ENCODE results near the gene NECAP2. TPM values are rescaled to one million over a fixed set of nuclear protein-coding genes. Genes with fewer than 3 reads are reported as not detected.

Gene NECAP2
- polyA plus RNA-seq, 2 donors = 26.3 to 32.5 TPM

DNA sequence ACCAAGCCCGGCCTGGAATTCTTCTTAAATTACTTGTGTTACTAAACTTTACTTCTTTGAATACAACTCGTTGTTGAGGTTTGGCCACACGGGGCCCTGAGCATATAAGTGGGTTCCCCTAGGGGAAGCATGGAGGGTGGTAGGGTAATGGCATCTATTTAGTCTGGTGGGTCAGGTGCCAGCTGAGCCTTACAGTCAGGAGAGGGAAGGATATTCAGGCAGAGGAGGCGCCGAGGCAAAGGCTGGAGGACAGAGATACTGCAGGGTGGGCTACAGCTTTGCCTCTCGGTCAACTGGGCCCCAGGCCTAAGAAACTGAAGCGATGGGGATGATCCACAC is 424 bp upstream of the NECAP2 start:
- peak overlapping the region in 1 of 2 donors; percentile 24 for H3K27ac ChIP-seq (ENCODE audit: low read depth in 2 of 2, low read length in 1 of 2)
- H3K9me3 ChIP-seq (ENCODE audit: control insufficient read depth in 2 of 2, insufficient read depth in 1 of 2, low read depth in 1 of 2, low read length in 1 of 2) = no peaks in the 10 kb centered on the region
- peaks cover 0 to 6% of the 10 kb centered on the region in 2 donors for H3K4me1 ChIP-seq (ENCODE audit: control insufficient read depth in 2 of 2, insufficient read depth in 2 of 2, low read length in 1 of 2)
- no peaks in the 10 kb centered on the region for H3K27me3 ChIP-seq (ENCODE audit: control insufficient read depth in 1 of 2, insufficient read depth in 2 of 2, low read length in 2 of 2)
- 45 to 49% methylated on average over 7 of the region's 7 CpGs for WGBS, 2 donors
- peaks cover 0 to 10% of the 10 kb centered on the region in 2 donors for H3K36me3 ChIP-seq (ENCODE audit: control insufficient read depth in 2 of 2, insufficient read depth in 2 of 2, low read length in 1 of 2)
- peak overlapping the region in 1 of 2 donors; percentile 94 for H3K4me3 ChIP-seq (ENCODE audit: low read depth in 1 of 2, low read length in 2 of 2)

DNA sequence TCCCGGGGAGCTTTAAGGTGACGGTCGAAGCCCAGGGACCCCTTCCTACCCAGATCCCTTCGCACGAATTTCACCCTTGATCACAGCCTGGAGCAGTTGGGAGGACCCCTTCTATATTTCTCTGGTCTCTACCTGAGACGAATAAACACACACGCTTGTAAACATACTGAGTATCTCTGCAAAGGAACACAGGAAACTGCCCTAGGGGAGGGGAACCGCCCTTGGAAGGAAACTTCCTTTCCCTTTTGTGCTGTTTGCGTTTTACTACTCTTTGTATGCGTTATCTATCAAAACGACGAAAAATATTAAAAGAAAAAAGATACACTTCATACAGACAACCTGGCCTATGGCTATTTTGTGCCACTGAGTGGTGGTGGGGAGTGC is 750 bp downstream of the NECAP2 start:
- peak overlapping the region; percentile 92 to 94 for H3K4me3 ChIP-seq (ENCODE audit: low read depth in 1 of 2, low read length in 2 of 2)
- H3K27ac ChIP-seq (ENCODE audit: low read depth in 2 of 2, low read length in 1 of 2) = peak overlapping the region; percentile 86 to 91
- peaks cover 0 to 6% of the 10 kb centered on the region in 2 donors for H3K4me1 ChIP-seq (ENCODE audit: control insufficient read depth in 2 of 2, insufficient read depth in 2 of 2, low read length in 1 of 2)
- no peaks in the 10 kb centered on the region for H3K27me3 ChIP-seq (ENCODE audit: control insufficient read depth in 1 of 2, insufficient read depth in 2 of 2, low read length in 2 of 2)
- 1% methylated on average over 12 of the region's 12 CpGs for WGBS, 2 donors
- peaks cover 0 to 14% of the 10 kb centered on the region in 2 donors for H3K36me3 ChIP-seq (ENCODE audit: control insufficient read depth in 2 of 2, insufficient read depth in 2 of 2, low read length in 1 of 2)
- H3K9me3 ChIP-seq (ENCODE audit: control insufficient read depth in 2 of 2, insufficient read depth in 1 of 2, low read depth in 1 of 2, low read length in 1 of 2) = no peaks in the 10 kb centered on the region

DNA sequence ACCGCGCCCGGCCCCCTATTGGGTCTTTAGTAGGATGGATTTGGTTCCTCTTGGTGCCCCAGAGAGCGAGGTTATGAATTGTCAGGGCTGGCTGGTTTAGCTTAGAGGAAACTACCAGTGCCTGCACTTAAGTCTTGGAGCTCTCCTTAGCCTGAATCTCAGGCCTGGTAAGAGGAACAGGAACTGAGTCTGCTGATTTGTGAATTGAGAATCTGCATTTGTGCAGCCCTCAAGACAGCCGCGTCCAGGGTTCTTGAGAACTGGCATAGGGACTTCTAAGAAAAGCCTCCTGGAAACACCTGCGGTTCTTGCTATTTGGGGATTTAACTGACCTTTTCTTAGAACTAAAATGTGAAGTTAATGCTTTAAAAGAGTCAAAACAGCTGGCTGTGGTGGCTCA is 1.7 kb downstream of the NECAP2 start:
- Histone ChIP-seq H3K27ac (ENCODE audit: low read depth in 2 of 2, low read length in 1 of 2) (no peak overlapping the region), H3K27me3 (ENCODE audit: control insufficient read depth in 1 of 2, insufficient read depth in 2 of 2, low read length in 2 of 2) (no peaks in the 10 kb centered on the region), H3K4me1 (ENCODE audit: control insufficient read depth in 2 of 2, insufficient read depth in 2 of 2, low read length in 1 of 2) (peaks cover 0 to 6% of the 10 kb centered on the region in 2 donors), H3K9me3 (ENCODE audit: control insufficient read depth in 2 of 2, insufficient read depth in 1 of 2, low read depth in 1 of 2, low read length in 1 of 2) (no peaks in the 10 kb centered on the region), H3K36me3 (ENCODE audit: control insufficient read depth in 2 of 2, insufficient read depth in 2 of 2, low read length in 1 of 2) (peaks cover 0 to 16% of the 10 kb centered on the region in 2 donors), H3K4me3 (ENCODE audit: low read depth in 1 of 2, low read length in 2 of 2) (no peak overlapping the region)
- 87 to 90% methylated on average over 7 of the region's 7 CpGs for WGBS, 2 donors

DNA sequence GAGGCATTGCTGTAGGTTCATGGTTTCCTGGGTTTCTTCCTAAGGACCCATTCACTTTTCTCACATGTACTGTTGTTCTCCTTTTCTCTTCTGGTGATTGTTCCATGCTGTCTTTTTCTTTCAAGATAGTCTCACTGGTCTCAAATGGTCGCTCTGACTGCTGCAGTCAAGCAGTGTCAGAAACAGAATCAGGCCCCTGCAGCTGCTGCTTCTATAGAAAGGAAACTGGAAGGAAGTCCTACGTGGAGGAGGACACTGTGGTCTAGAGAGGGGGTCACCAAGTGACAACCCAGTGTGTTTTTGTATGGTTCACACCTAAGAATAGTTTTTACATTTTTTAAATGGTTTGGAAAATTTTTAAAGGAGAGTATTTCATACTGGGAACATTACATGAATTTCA is 2.4 kb downstream of the NECAP2 start:
- Histone ChIP-seq H3K4me3 (ENCODE audit: low read depth in 1 of 2, low read length in 2 of 2) (no peak overlapping the region), H3K27me3 (ENCODE audit: control insufficient read depth in 1 of 2, insufficient read depth in 2 of 2, low read length in 2 of 2) (no peaks in the 10 kb centered on the region), H3K9me3 (ENCODE audit: control insufficient read depth in 2 of 2, insufficient read depth in 1 of 2, low read depth in 1 of 2, low read length in 1 of 2) (no peaks in the 10 kb centered on the region), H3K27ac (ENCODE audit: low read depth in 2 of 2, low read length in 1 of 2) (no peak overlapping the region), H3K36me3 (ENCODE audit: control insufficient read depth in 2 of 2, insufficient read depth in 2 of 2, low read length in 1 of 2) (peaks cover 0 to 20% of the 10 kb centered on the region in 2 donors), H3K4me1 (ENCODE audit: control insufficient read depth in 2 of 2, insufficient read depth in 2 of 2, low read length in 1 of 2) (peaks cover 0 to 6% of the 10 kb centered on the region in 2 donors)
- WGBS, 2 donors = 66 to 67% methylated on average over 2 of the region's 2 CpGs

DNA sequence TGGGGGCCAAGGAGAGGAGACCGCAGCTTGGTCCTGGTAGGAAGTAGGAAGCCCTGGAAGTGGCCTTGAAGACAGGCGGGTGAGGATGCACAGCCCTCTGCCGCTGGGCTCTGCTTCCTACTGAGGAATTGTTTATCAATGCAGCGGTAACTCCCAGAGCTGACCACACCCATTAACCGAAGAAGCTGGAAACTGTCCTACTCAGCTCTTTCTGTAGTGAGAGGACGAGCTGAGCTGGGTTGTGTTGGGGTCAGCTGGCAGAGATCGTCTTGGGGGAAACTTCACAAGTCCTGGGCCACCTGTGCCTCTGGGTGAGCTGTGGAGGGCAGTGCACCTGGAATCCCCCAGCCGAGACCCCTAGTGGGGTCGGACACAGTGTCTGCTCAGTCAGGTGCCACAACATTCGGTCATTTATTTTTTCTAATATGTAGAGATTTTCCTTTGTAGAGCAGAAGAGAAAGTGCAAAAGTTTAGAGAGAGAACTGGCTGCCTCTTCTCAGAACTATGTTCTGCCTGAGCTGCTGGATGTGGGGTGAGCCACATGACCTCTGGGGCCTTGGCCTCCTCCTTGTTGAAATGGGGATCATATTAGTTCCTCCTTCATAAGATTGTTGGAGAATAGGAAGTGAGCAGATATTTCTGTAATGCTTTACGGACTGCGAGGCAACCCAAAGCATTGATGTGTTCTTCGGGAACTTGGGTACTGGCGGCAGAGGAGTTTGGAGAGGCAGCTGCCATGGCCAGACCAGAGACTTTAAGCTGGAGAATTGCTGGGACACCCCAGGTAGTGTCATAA is 3.6 kb downstream of the NECAP2 start:
- WGBS, 2 donors = 80% methylated on average over 14 of the region's 14 CpGs
- no peak overlapping the region for H3K27ac ChIP-seq (ENCODE audit: low read depth in 2 of 2, low read length in 1 of 2)
- H3K4me3 ChIP-seq (ENCODE audit: low read depth in 1 of 2, low read length in 2 of 2) = no peak overlapping the region
- peaks cover 0 to 6% of the 10 kb centered on the region in 2 donors for H3K4me1 ChIP-seq (ENCODE audit: control insufficient read depth in 2 of 2, insufficient read depth in 2 of 2, low read length in 1 of 2)
- H3K27me3 ChIP-seq (ENCODE audit: control insufficient read depth in 1 of 2, insufficient read depth in 2 of 2, low read length in 2 of 2) = no peaks in the 10 kb centered on the region
- H3K36me3 ChIP-seq (ENCODE audit: control insufficient read depth in 2 of 2, insufficient read depth in 2 of 2, low read length in 1 of 2) = peaks cover 6 to 32% of the 10 kb centered on the region in 2 donors
- no peaks in the 10 kb centered on the region for H3K9me3 ChIP-seq (ENCODE audit: control insufficient read depth in 2 of 2, insufficient read depth in 1 of 2, low read depth in 1 of 2, low read length in 1 of 2)

DNA sequence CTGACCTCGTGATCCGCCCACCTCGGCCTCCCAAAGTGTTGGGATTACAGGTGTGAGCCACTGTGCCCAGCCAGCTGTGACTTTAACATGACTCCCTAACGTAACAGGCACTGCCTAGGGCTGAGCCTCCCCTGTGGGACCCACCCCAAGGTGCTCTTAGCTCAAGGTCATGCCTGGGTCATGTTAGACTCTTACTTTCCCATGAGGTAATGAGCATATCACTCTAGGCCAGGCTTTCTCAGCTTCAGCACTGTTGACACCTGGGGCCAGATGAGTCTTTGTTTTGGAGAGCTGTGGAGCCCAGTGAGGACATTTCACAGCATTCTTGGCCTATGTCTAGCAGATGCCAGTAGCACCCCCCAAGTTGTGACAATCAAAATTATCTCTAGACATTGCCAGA is 4.5 kb downstream of the NECAP2 start:
- Histone ChIP-seq H3K4me1 (ENCODE audit: control insufficient read depth in 2 of 2, insufficient read depth in 2 of 2, low read length in 1 of 2) (peaks cover 0 to 6% of the 10 kb centered on the region in 2 donors), H3K36me3 (ENCODE audit: control insufficient read depth in 2 of 2, insufficient read depth in 2 of 2, low read length in 1 of 2) (peaks cover 9 to 38% of the 10 kb centered on the region in 2 donors), H3K4me3 (ENCODE audit: low read depth in 1 of 2, low read length in 2 of 2) (no peak overlapping the region), H3K27ac (ENCODE audit: low read depth in 2 of 2, low read length in 1 of 2) (no peak overlapping the region), H3K9me3 (ENCODE audit: control insufficient read depth in 2 of 2, insufficient read depth in 1 of 2, low read depth in 1 of 2, low read length in 1 of 2) (no peaks in the 10 kb centered on the region), H3K27me3 (ENCODE audit: control insufficient read depth in 1 of 2, insufficient read depth in 2 of 2, low read length in 2 of 2) (no peaks in the 10 kb centered on the region)
- WGBS, 2 donors = 86 to 88% methylated on average over 4 of the region's 4 CpGs

DNA sequence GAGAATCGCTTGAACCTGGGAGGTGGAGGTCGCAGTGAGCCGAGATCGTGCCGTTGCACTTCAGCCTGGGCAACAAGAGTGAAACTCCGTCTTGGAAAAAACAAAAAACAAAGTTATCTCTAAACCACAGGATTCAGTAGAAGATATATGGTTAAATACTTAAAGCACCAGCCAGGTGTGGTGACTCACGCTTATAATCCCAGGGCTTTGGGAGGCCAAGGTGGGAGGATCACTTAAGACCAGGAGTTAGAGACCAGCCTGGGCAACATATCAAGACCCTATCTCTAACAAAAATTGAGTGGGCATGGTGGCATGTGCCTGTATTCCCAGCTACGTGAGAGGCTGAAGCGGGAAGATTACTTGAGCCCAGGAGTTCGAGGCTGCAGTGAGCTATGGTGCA is 5.6 kb downstream of the NECAP2 start:
- Histone ChIP-seq H3K27ac (ENCODE audit: low read depth in 2 of 2, low read length in 1 of 2) (no peak overlapping the region), H3K36me3 (ENCODE audit: control insufficient read depth in 2 of 2, insufficient read depth in 2 of 2, low read length in 1 of 2) (peaks cover 9 to 38% of the 10 kb centered on the region in 2 donors), H3K4me3 (ENCODE audit: low read depth in 1 of 2, low read length in 2 of 2) (no peak overlapping the region), H3K4me1 (ENCODE audit: control insufficient read depth in 2 of 2, insufficient read depth in 2 of 2, low read length in 1 of 2) (peaks cover 0 to 6% of the 10 kb centered on the region in 2 donors), H3K9me3 (ENCODE audit: control insufficient read depth in 2 of 2, insufficient read depth in 1 of 2, low read depth in 1 of 2, low read length in 1 of 2) (no peaks in the 10 kb centered on the region), H3K27me3 (ENCODE audit: control insufficient read depth in 1 of 2, insufficient read depth in 2 of 2, low read length in 2 of 2) (no peaks in the 10 kb centered on the region)
- WGBS, 2 donors = 91 to 93% methylated on average over 10 of the region's 10 CpGs

DNA sequence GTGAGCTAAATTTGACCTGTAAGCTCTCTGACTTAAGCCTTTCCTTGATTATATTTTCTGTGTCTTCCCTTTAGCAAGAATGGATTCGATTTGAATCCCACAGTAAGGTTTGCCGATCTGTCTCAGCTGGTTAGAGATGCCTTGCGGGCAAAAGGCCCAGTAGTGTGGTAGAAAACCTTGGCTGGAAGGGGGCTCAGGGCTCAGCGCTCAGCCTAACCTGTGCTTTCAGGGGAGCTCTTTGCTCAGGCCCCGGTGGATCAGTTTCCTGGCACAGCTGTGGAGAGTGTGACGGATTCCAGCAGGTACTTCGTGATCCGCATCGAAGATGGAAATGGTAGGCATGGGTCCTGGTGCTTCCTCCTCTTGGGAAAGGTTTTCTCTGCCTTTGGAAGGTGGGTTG is 7.1 kb downstream of the NECAP2 start:
- H3K9me3 ChIP-seq (ENCODE audit: control insufficient read depth in 2 of 2, insufficient read depth in 1 of 2, low read depth in 1 of 2, low read length in 1 of 2) = no peaks in the 10 kb centered on the region
- H3K27me3 ChIP-seq (ENCODE audit: control insufficient read depth in 1 of 2, insufficient read depth in 2 of 2, low read length in 2 of 2) = no peaks in the 10 kb centered on the region
- H3K27ac ChIP-seq (ENCODE audit: low read depth in 2 of 2, low read length in 1 of 2) = no peak overlapping the region
- H3K36me3 ChIP-seq (ENCODE audit: control insufficient read depth in 2 of 2, insufficient read depth in 2 of 2, low read length in 1 of 2) = peaks cover 17 to 46% of the 10 kb centered on the region in 2 donors
- peaks cover 0 to 6% of the 10 kb centered on the region in 2 donors for H3K4me1 ChIP-seq (ENCODE audit: control insufficient read depth in 2 of 2, insufficient read depth in 2 of 2, low read length in 1 of 2)
- no peak overlapping the region for H3K4me3 ChIP-seq (ENCODE audit: low read depth in 1 of 2, low read length in 2 of 2)
- 95% methylated on average over 9 of the region's 9 CpGs for WGBS, 2 donors

DNA sequence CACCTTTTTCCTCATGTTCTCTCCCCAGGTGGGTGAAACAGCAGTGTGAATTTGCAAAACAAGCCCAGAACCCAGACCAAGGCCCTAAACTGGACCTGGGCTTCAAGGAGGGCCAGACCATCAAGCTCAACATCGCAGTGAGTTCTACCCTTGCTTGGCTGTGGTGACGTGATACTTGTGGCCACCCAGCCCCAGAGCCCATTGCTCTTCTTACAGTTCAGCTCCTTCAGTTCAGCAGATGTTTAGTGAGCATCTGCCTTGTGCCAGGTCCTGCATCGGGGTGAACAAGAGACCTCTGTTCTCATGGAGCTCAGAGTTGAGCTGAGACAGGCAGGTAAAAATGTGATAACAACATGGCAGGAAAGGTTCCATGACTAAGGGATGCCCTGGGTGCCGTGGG is 8.5 kb downstream of the NECAP2 start:
- H3K36me3 ChIP-seq (ENCODE audit: control insufficient read depth in 2 of 2, insufficient read depth in 2 of 2, low read length in 1 of 2) = peaks cover 18 to 44% of the 10 kb centered on the region in 2 donors
- WGBS, 2 donors = 94 to 98% methylated on average over 4 of the region's 4 CpGs
- no peaks in the 10 kb centered on the region for H3K9me3 ChIP-seq (ENCODE audit: control insufficient read depth in 2 of 2, insufficient read depth in 1 of 2, low read depth in 1 of 2, low read length in 1 of 2)
- H3K4me1 ChIP-seq (ENCODE audit: control insufficient read depth in 2 of 2, insufficient read depth in 2 of 2, low read length in 1 of 2) = peaks cover 0 to under 1% of the 10 kb centered on the region in 2 donors
- H3K4me3 ChIP-seq (ENCODE audit: low read depth in 1 of 2, low read length in 2 of 2) = no peak overlapping the region
- no peaks in the 10 kb centered on the region for H3K27me3 ChIP-seq (ENCODE audit: control insufficient read depth in 1 of 2, insufficient read depth in 2 of 2, low read length in 2 of 2)
- H3K27ac ChIP-seq (ENCODE audit: low read depth in 2 of 2, low read length in 1 of 2) = peak overlapping the region in 1 of 2 donors; percentile 56

DNA sequence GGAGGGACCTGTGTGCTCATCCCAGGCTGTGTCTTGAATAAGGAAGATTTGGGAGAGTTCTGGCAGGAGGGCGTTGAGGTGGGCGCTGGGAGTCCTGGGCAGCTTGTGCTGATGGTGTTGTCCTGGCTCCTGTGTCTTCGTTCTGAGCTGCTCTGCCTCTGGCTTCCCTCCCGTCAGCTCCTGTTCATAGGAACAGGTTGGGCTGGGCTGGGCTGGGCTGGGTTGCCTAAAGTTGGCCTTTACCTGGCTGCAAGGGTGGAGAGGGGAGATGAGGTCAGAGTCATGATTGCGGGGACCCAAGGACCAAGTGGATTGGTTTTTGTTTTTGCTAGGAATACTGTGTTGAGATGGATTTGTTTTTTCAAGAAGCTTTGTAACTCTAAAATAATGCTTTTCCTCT is 9.1 kb downstream of the NECAP2 start:
- Histone ChIP-seq H3K4me1 (ENCODE audit: control insufficient read depth in 2 of 2, insufficient read depth in 2 of 2, low read length in 1 of 2) (no peaks in the 10 kb centered on the region), H3K4me3 (ENCODE audit: low read depth in 1 of 2, low read length in 2 of 2) (no peak overlapping the region), H3K9me3 (ENCODE audit: control insufficient read depth in 2 of 2, insufficient read depth in 1 of 2, low read depth in 1 of 2, low read length in 1 of 2) (no peaks in the 10 kb centered on the region), H3K36me3 (ENCODE audit: control insufficient read depth in 2 of 2, insufficient read depth in 2 of 2, low read length in 1 of 2) (peaks cover 18 to 43% of the 10 kb centered on the region in 2 donors), H3K27me3 (ENCODE audit: control insufficient read depth in 1 of 2, insufficient read depth in 2 of 2, low read length in 2 of 2) (no peaks in the 10 kb centered on the region), H3K27ac (ENCODE audit: low read depth in 2 of 2, low read length in 1 of 2) (peak overlapping the region in 1 of 2 donors; percentile 56)
- 78 to 85% methylated on average over 5 of the region's 5 CpGs for WGBS, 2 donors
